RWPE2 (cell line): ENCODE measurements around the gene JAG2.

Experiments used
- ATAC-seq: fragments of 200-7000 bp; cut with Tn5 transposase; 3 replicates; pipeline ENCODE4 v1.9.1; 2021; ENCODE audit warnings: low read depth
- DNase-seq: peaks from one replicate; pipeline ENCODE4 v3.0.0-alpha.2; 2020; ENCODE audit warnings: low spot score
- H3K27ac ChIP-seq: fragments of 450-650 bp; 2 replicates; pipeline ENCODE4 v1.5.1; 2017; ENCODE audit warnings: mild to moderate bottlenecking; ENCODE audit not compliant: poor library complexity, severe bottlenecking
- H3K27me3 ChIP-seq: fragments of 250-450 bp; sonication (Bioruptor Pico); 2 replicates; pipeline ENCODE4 v1.5.1; 2021; ENCODE audit warnings: mild to moderate bottlenecking, moderate library complexity; ENCODE audit not compliant: insufficient read depth, poor library complexity, severe bottlenecking
- H3K36me3 ChIP-seq: fragments of 250-450 bp; sonication (Bioruptor Pico); 2 replicates; pipeline ENCODE4 v1.5.1; 2020; ENCODE audit warnings: low read depth, mild to moderate bottlenecking, moderate library complexity
- H3K4me1 ChIP-seq: fragments of 250-450 bp; sonication (Bioruptor Pico); 2 replicates; pipeline ENCODE4 v1.5.1; 2021; ENCODE audit warnings: mild to moderate bottlenecking, moderate library complexity; ENCODE audit not compliant: insufficient read depth, poor library complexity, severe bottlenecking
- H3K4me3 ChIP-seq: fragments of 250-450 bp; sonication (Bioruptor Pico); 2 replicates; pipeline ENCODE4 v1.5.1; 2021; ENCODE audit warnings: mild to moderate bottlenecking, moderate library complexity; ENCODE audit not compliant: severe bottlenecking
- H3K9me3 ChIP-seq: fragments of 250-450 bp; sonication (Bioruptor Pico); 2 replicates; pipeline ENCODE4 v1.5.1; 2021; ENCODE audit warnings: mild to moderate bottlenecking, moderate library complexity; ENCODE audit not compliant: severe bottlenecking
- CTCF ChIP-seq: fragments of 450-650 bp; IDR thresholded peaks from one replicate; pipeline ENCODE4 v1.5.1; 2017; ENCODE audit warnings: mild to moderate bottlenecking, moderate library complexity; ENCODE audit not compliant: poor library complexity, severe bottlenecking

JAG2 gene

GRCh38 chr14:105177082-105177481 lies 8.5 kb upstream of the JAG2 start:
- no peak for DNase-seq
- peaks cover 9% of the 10 kb centered on the region for H3K4me1 ChIP-seq
- no peaks in the 10 kb centered on the region for H3K9me3 ChIP-seq
- H3K27me3 ChIP-seq: no peaks in the 10 kb centered on the region
- ATAC-seq: no peak
- H3K36me3 ChIP-seq: no peaks in the 10 kb centered on the region
- H3K4me3 ChIP-seq: no peak overlapping the region
- H3K27ac ChIP-seq: no peak overlapping the region
- TF ChIP-seq CTCF: no peak

GRCh38 chr14:105176513-105176912 lies 7.9 kb upstream of the JAG2 start:
- no peak overlapping the region for H3K27ac ChIP-seq
- no peaks in the 10 kb centered on the region for H3K27me3 ChIP-seq
- peaks cover 9% of the 10 kb centered on the region for H3K4me1 ChIP-seq
- no peak for TF ChIP-seq CTCF
- ATAC-seq: no peak
- no peaks in the 10 kb centered on the region for H3K9me3 ChIP-seq
- no peak overlapping the region for H3K4me3 ChIP-seq
- DNase-seq: no peak
- no peaks in the 10 kb centered on the region for H3K36me3 ChIP-seq

- H3K36me3 ChIP-seq: no peaks in the 10 kb centered on the region
- peaks cover 6% of the 10 kb centered on the region for H3K4me1 ChIP-seq
- TF ChIP-seq CTCF: no peak
- H3K27ac ChIP-seq: peak overlapping the region; percentile 46
- DNase-seq (no peak), ATAC-seq (peak; percentile 58)
- no peaks in the 10 kb centered on the region for H3K27me3 ChIP-seq
- H3K9me3 ChIP-seq: no peaks in the 10 kb centered on the region
- no peak overlapping the region for H3K4me3 ChIP-seq
Measured at GRCh38 chr14:105173901-105174894, 5.6 kb upstream of the JAG2 start.

- DNase-seq: no peak
- no peaks in the 10 kb centered on the region for H3K27me3 ChIP-seq
Measured at GRCh38 chr14:105173145-105173544, 4.6 kb upstream of the JAG2 start.

More at GRCh38 chr14:105173145-105173544, 4.6 kb upstream of the JAG2 start:
- Histone ChIP-seq H3K4me1 (peaks cover 6% of the 10 kb centered on the region), H3K4me3 (no peak overlapping the region), H3K9me3 (no peaks in the 10 kb centered on the region), H3K36me3 (no peaks in the 10 kb centered on the region), H3K27ac (no peak overlapping the region)
- ATAC-seq: no peak
- no peak for TF ChIP-seq CTCF
